ENCODE data around the gene CCT5.
"Not testable (repeated sequence)": the region's sequence is repeated elsewhere in the genome, so short reads cannot be mapped to it uniquely, and the experiment has no call there.

Gene CCT5

DNA sequence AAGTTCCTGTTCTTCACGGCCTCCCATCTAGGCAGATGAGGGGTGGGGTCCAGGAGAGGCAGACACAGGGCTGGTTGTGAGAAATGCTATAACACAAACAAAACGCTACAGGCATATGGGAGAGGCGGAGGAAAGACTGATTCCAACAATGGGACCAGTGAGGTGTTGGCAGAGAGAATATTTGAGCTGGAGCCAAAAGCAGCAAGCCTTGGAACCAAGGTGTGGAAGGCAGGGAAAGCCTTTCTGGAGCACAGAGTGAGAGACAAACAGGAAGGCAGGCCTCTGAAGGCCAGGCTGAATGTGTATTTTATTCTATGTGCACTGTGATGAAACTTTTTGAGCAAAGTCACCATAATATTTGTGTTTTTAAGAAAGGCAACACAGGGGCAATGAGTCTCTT lies 3.3 kb upstream of the CCT5 start:
- no peak for DNase-seq (ENCODE audit: low spot score)

DNA sequence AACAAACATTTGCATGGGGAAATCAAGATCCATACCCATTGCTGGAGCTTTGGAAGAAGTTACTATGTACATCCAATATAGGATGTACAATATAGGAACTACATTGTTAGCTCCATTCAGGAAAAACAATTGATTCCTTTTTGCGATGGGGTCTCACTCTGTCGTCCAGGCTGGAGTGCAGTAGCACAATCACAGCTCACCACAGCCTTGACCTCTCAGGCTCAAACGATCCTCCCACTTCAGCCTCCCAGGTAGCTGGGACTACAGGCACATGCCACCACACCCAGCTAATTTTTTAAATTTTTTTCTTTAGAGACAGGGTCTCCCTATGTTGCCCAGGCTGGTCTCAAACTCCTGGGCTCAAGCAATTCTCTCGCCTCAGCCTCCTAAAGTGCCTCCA lies 2.9 kb upstream of the CCT5 start:
- DNase-seq (ENCODE audit: low spot score) = not testable (repeated sequence)

DNA sequence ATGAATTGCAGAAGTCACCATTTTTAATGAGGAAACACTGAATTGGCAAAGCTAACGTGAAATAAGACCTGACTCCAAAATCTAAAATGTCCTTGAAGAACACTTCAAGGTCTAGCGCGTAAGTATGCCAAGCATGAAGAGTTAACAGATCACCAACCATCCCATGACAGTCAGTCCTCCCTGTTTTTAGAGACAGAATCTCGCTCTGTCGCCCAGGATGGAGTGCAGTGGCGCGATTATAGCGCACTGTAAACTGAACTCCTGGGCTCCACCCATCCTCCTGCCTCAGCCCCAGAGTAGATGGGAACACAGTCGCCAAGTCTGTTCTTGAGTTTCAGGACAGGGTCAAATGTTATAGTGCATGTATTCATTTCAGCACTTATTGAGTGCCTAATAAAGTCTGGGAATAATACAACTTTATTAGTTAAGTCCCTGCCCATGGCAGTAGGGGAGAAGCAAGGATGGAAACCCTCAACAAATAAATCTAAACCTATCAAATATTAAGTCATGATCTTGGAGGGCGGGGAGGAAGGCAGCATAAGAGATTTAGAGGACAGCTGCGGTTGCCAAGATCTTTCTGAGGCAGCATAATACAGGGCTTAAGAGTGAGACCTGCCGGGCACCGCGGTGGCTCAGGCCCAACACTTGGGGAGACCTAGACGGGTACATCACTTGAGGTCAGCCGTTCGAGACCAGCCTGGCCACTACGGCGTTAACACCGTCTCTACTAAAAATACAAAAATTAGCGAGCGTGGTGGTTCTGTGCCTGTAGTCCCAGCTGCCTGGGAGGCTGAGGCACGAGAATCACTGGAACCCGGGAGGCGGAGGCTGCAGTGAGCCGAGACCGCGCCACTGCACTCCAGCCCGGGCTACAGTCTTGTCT lies 1.5 kb upstream of the CCT5 start:
- DNase-seq (ENCODE audit: low spot score) = no peak

DNA sequence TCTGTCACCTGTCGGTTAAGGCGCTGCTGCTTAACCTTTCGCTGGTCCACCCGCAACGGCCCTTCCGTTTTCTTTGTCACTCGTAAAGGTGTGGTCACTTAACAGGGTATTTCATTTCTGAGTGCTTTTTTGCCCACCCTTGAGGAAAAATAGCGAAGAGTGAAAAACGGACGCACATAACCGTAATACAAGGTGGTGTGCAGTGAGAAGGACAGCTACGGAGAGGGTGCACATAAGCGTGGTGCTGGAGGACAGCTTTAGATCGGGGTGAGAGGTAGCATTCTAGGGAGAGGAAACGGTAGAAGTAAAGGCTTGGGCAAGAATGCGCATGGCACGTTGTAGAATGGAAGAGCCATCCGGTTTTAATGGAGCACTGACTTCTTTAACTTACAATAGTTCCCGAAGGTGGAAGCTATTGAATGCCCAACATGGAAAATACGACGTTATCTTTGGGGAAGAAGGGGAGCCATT lies 761 bp downstream of the CCT5 start:
- DNase-seq (ENCODE audit: low spot score) = peak; percentile 25

DNA sequence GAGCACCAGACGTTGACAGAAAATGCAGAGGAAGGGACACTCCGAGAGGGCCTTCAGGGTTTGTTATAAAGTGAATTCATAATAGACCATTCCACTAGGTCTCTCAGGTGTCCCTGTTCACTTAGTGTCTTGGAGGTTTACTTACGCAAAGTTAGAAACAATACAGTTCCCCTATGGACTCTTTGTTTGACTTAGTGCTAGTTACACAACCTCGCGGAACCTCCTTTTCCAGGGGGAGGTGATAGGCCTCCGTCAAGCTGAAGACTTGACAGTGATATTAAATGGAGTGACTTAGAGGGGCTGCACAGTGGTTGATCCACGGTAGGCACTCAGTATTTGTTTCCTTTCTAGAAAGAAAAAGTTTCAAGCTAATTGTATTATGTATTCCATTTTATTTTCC lies 1.3 kb downstream of the CCT5 start:
- no peak for DNase-seq (ENCODE audit: low spot score)

DNA sequence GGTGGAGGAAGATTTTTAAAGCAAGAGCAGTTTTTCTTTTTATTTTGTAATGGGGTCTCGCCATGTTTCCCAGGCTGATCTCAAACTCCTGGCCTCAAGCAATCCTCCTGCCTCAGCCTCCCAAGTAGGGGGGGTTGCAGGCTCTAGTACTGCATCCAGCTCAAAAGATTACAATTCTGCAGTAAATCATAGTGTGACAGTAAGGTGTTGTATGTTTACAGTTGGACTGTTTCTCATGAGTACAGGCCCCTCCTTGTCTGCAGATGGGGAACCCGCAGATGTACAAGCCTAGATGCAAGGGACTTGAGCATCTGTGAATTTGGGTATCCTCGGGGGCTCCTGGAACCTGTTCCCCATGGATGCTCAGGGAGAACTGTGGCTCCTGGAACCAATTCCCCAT lies 3.3 kb downstream of the CCT5 start:
- DNase-seq (ENCODE audit: low spot score) = no peak

DNA sequence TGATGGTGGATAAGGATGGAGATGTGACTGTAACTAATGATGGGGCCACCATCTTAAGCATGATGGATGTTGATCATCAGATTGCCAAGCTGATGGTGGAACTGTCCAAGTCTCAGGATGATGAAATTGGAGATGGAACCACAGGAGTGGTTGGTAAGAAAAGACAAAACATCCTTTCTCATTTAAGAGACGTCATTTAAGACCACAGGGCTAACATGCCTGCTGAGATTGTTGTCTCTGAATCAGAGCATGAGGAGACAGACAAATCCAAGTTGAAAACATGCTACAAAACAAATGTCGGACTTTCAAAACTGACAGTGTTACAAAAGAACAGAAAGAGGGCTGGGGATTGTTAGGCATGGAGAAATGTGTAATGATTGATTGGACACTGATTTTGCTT lies 4.6 kb downstream of the CCT5 start:
- DNase-seq (ENCODE audit: low spot score) = no peak

DNA sequence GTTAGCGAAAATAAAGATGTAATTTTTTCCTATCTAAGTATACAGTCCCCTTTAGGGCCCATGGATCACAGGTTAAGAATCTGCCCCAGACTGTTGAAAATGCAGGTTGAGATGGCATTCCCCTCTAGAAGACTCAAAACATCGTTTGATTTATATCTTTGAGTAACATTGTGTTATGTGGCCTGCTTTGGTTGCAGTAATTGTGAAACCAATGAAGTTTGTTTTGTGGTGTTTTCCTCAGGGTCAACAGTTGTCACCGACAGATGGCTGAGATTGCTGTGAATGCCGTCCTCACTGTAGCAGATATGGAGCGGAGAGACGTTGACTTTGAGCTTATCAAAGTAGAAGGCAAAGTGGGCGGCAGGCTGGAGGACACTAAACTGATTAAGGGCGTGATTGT lies 7.8 kb downstream of the CCT5 start:
- DNase-seq (ENCODE audit: low spot score) = no peak

DNA sequence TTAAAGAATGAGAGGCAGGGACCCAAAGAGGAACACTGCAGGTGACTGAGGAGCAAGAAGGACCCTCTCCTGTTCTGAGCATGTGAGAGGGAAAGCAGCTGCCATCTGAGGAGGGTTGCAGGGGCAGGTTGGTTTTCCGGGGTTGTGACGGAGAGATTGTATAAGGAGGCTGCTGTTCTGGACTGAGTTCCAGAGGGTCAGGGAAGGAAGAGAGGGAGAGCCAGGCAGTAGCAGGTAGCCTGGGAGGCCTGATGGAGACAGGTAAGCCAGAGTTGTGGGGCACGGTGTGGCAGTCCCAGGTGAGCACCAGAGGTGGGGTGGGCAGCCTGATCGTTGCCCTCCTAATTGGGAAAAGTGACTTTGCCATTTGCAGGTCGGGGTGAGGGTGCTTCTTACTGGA lies 9.8 kb downstream of the CCT5 start:
- no peak for DNase-seq (ENCODE audit: low spot score)

DNA sequence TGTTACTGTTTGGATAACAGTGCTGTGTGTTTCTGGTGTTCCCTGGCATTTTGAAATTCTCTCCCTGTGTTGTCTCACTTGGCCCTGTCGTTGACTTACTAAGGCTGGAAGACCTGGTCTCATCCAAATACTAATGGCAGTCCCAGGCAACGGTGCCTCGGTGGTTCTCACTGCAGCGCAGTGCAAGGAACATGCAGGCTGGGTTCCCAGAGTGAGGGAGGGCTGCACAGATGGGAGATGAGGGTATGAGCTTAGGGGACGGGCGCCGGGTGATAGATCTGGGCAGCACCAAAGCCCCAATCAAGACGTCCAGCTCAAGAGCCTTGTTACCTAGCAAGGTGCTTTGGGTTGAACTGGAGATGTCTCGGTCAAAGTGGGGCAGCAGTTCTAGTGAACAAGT lies 11.0 kb downstream of the CCT5 start:
- DNase-seq (ENCODE audit: low spot score) = no peak

DNA sequence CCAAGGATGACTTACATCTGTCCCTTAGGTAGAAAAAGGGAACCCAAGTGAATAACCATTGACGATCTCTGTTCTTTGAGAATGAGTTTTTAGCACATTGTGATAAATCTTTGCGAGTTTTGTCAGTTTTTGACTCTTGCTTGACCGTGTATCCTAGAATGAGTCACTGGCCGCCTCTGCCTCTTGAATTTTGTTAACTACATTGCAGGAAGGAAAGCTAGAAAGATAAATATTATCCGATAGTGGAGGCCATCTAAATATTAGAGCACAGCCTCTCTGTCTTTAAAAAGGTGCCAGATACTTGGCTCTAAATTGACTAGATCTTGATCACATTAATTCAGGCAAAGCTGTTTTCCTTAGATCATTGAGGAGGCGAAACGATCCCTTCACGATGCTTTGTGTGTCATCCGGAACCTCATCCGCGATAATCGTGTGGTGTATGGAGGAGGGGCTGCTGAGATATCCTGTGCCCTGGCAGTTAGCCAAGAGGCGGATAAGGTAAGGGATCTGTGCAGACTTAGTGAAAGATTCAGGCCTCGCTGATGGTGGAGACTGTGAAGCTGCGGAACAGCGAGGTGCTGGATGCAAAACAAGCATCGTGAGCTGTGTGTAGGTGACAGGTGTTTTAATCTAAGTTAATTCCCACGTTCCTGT lies 12.2 kb downstream of the CCT5 start:
- DNase-seq (ENCODE audit: low spot score) = no peak

DNA sequence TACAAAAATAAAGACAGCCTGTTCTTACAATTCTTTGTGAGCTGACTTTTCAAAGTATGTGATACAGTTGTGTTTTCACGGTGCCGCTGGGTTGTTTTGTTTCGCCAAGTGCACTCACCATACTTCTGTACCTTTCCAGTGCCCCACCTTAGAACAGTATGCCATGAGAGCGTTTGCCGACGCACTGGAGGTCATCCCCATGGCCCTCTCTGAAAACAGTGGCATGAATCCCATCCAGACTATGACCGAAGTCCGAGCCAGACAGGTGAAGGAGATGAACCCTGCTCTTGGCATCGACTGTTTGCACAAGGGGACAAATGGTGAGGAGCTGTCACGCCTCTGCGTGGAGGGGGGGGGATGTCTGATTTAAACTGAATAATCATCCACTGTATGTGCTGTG lies 12.9 kb downstream of the CCT5 start:
- DNase-seq (ENCODE audit: low spot score) = no peak

DNA sequence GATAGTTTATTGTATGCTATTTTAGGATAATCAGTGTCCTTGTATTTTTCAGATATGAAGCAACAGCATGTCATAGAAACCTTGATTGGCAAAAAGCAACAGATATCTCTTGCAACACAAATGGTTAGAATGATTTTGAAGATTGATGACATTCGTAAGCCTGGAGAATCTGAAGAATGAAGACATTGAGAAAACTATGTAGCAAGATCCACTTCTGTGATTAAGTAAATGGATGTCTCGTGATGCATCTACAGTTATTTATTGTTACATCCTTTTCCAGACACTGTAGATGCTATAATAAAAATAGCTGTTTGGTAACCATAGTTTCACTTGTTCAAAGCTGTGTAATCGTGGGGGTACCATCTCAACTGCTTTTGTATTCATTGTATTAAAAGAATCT lies 14.5 kb downstream of the CCT5 start:
- DNase-seq (ENCODE audit: low spot score) = no peak

DNA sequence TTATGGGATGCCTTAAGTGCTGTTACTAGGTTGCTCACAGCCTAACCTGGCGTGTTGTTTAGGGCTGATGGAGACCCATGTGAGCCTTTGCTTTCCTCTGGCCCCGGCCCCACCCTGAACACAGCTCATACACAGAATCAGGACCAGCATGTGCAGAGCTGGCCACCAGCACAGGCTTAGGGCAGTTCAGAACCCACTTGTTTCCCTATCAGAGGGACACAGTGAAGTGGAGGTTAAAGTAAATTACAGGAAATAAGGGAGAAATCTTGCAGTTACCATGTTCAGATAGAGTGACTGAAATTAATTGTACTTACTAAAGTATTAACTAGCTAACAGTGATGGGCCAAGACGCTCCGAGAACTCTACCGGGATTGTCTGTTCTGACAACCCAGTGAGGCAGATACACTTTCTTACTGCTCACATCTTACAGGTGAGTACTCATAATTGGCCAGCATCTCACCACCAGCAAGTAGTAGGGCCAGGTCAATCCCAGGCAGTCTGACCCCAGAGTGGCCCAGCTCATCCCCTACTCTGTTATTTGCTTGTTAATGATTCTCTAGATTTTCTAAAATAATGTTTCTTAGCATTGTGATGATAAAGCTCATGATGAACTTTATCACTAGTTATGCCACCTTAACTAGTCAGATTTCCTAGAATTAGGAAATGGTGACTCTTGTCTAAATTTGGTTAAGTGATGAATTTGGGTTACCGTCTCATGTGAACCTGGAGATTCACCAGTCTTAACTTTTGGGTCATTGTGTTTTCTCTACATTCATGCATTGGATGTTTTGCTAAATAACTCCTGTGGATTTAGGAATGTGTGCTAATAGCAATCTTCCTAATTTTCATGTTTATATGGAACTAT lies 15.4 kb downstream of the CCT5 start:
- no peak for DNase-seq (ENCODE audit: low spot score)

DNA sequence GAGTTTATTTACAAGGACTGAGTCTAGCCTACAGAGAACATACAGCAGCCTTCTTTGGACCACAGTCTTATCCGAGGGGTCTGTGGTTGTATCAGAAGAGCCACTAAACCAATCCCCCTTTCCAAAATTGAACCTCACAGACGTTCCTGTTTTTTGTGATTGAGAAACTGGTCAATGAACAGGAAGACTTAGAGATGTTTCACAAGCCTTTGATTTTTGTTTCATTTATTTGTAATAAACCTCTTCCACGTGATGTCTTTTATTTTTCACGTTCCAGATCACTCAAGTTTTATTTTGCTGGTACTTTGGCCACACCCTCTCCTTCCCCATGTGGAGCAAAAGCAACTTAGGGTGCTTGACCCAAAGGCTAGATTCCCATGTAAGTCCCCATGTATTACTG lies 16.1 kb downstream of the CCT5 start:
- DNase-seq (ENCODE audit: low spot score) = no peak

DNA sequence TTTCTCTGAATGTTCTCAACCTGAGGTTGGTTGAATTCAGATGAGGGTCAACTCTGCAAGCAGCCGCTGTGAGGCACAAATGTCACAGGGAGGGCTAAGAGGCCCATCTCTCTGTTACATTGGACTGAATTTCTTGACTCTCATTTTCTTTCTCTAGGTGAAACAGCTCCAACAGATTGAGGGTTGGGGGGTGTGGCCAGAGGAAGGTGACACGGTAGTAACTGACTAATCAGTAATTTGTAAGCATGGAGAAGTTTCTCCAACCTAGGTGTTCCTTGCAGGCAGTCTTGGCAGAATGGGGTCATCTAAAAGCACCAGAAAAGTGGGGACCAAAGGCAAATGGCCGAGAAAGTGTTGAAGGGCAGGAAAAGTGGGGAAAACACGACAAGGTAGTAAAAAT lies 16.8 kb downstream of the CCT5 start:
- no peak for DNase-seq (ENCODE audit: low spot score)

DNA sequence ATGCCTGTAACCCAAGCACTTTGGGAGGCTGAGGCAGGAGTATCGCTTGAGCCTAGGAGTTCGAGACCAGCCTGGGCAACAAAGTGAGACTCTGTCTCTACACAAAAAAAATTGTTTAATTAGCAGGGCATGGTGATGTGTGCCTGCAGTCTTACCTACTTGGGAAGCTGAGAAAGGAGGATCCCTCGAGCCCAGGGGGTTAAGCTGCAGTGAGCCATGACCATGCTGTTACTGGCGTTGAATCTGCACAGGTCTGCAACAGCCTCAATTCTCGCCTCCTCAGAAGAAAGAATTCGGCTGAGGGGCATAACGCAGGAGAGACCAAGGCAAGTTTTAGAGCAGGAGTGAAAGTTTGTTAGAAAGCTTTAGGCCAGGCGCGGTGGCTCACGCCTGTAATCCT lies 18.0 kb downstream of the CCT5 start:
- DNase-seq (ENCODE audit: low spot score) = no peak

DNA sequence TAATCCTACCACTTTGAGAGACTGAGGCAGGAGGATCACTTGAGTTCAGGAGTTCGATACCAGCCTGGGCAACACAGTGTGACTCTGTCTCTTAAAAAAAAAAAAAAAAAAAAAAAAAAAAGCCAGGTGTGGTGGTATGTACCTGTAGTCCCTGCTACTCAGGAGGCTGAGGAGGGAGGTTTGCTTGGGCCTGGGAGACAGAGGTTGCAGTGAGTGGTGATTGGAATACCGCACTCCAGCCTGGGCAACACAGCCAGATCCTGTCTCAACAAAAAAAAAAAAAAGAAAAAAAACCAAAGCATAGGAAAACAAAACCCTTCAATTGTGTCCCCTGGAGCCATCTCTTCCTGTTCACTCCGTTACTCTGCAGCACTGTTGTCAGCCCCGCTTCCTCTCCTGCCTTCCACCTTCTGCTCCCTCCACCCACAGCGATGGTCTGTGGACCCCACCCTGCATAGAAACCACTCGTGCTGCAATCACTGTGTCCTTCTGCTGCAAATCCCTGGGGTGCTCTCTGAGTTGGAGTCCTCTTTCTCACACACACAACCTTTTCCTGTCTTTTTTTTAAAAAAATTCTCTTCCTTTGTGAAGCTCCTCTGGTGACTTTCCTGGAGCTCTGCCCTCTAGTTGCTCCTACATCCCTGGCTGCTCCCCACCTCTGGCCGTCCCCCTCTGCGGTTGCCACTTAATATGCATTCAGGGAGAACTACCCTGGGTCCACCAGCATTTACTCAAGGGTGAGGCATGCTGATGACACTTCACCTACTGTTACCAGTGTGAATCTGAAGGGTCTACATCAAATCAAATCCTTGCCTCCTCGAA lies 22.2 kb downstream of the CCT5 start:
- no peak for DNase-seq (ENCODE audit: low spot score)

DNA sequence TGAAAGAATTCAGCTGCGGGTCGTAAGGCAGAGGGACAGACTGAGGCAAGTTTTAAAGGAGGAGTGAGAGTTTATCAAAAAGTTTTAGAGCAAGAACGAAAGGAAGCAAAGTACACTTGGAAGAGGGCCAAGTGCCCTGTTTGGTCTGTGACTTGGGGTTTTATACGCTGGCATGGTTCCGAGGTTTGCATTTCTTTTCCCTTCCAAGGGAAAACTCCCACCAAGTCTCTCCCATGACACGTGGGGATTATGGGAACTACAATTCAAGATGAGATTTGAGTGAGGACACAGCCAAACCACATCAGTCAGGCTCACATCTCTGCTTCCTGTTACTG lies 22.8 kb downstream of the CCT5 start:
- not testable (repeated sequence) for DNase-seq (ENCODE audit: low spot score)

DNA sequence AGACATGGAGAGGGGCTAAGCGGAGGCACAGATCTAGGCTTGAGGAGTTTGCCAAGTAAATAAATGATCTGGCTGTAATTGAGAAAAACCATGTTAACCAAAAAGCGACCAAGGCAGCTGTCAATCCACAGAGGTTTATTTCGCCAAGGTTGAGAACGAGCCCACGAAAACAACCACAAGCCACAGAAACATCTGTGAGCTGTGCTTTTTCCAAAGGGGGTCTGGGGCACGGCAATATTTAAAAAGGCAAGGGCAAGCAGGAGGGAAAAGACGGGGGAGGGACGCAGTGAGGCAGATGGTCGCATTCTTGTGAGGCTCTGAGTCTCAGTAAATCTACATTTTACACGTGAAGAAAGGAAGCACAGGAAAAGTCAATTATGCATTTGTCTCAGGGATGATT lies 25.4 kb downstream of the CCT5 start:
- no peak for DNase-seq (ENCODE audit: low spot score)

DNA sequence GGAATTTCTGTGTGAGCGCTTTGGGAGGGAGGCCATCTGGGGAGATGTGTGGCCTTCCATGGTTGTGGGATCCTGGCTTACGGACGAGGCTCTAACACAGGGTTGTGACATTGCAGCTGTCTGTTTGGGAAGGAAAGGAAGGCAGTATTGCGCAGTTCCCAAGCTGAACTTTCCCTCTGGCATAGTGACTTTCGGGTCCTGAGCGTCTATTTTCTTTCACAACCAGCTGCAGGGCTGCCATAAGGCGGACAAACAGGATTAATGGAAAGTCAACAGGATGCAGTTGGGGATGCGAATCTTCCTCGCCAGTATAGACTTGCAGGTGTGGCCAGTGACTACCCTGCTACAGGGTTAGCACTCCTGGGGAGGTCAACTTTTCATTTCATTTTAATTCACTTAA lies 25.9 kb downstream of the CCT5 start:
- no peak for DNase-seq (ENCODE audit: low spot score)

DNA sequence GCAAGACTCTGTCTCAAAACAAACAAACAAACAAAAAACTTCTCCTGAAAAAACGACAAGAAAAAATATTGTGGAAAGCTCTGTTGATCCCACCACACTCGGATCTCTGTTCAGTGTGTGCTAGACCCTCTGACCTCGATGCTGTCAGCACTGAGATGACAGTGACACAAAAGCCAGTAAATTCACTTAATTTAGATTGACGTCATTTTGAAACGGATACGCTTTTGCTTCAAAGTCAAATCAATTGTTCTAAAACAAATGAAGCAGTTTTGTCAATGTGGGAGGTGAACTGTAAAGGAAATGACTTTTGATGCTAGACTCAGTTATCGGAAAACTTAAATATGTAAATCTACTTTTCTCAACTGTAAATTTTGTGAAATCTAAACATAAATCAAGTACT lies 26.6 kb downstream of the CCT5 start:
- DNase-seq (ENCODE audit: low spot score) = no peak

Data from hematopoietic multipotent progenitor cell treated with erythropoietin and hydrocortisone succinate and interleukin-3 and kit ligand, for 15 days (in vitro differentiated cells).